Left lobe of liver (tissue), 2 donors: ENCODE measurements around the gene PTCSC3. TPM values are rescaled to one million over a fixed set of nuclear protein-coding genes. Genes with fewer than 3 reads are reported as not detected.

ENCODE experiments used
- ATAC-seq: fragments of 200-7000 bp; cut with Tn5 transposase; one replicate; pipeline ENCODE4 v1.9.1; 2020; ENCODE audit warnings: mild to moderate bottlenecking, moderate library complexity
- DNase-seq: peaks from one replicate; pipeline ENCODE4 v3.0.0-alpha.2; 2020; ENCODE audit warnings: low spot score
- total RNA-seq: library from RNA; stranded (reverse); gene quantifications from one replicate; pipeline ENCODE4 v1.2.1, GENCODE V29; 2021
- donor health status: DM: no; HTN: no; CAD: no; lungs with moderate emphysema.
- donor health status: DM: no; HTN: yes; CAD: no.

Gene PTCSC3
- total RNA-seq, 1 donor from 2014 or later: not detected

GRCh38 chr14:36086629-36087395 lies 89.7 kb downstream of the PTCSC3 start:
- DNase-seq (no peak), ATAC-seq (no peak)

GRCh38 chr14:36085861-36086260 lies 90.7 kb downstream of the PTCSC3 start:
- no peak for DNase-seq
- ATAC-seq: no peak

Other genes with a start within 250 kb of the PTCSC3 start
- 7.9 TPM for gene MBIP, start 143.9 kb upstream of the PTCSC3 start, total RNA-seq